HPDE6-E6E7 (cell line): ENCODE results near the gene DUSP3.
"Not testable (repeated sequence)": the region's sequence is repeated elsewhere in the genome, so short reads cannot be mapped to it uniquely, and the experiment has no call there.

ENCODE experiments used
- DNase-seq: peaks from one replicate; pipeline ENCODE4 v3.0.0; 2011; ENCODE audit warnings: missing footprints; ENCODE audit errors: extremely low spot score

DUSP3 gene

DNA sequence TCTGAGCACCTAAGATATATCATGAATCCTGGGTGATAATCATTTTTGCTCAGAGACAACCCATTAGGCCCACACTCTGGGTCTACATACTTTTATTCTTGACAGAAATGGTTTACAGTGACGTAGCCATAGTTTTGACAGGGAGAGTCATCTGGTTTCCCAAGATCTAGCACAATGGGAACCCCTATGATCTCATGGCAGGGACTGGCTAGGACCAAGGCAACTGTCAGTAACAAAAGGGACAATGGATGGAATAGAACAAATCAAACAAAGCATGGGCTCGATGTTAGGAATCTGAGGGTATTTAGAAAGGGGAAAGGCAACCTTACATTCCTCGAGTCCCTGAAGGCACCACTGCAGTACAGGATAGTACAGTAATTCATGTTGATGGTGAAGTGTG, 22.0 kb upstream of the DUSP3 start:
- no peak for DNase-seq

DNA sequence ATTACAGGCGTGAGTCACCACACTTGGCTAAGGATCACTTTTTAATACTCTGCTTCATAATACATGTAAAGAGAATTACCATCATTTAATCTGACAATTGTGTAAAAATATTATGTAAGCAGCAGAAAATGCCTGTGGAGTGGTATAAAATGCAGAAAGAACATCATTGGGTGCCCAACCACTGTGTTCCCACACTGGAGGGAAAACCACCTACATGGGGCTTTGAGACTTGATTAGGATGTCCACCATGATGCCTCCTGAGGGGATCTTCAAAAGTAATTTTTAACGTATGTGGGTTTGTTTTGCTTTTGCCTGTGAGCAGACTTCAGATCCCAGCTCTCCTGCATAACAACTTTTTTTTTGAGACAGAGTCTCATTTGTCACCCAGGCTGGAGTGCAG, 20.3 kb upstream of the DUSP3 start:
- DNase-seq = no peak

GRCh38 chr17:43798024-43798423, 19.2 kb upstream of the DUSP3 start:
- DNase-seq = not testable (repeated sequence)

DNA sequence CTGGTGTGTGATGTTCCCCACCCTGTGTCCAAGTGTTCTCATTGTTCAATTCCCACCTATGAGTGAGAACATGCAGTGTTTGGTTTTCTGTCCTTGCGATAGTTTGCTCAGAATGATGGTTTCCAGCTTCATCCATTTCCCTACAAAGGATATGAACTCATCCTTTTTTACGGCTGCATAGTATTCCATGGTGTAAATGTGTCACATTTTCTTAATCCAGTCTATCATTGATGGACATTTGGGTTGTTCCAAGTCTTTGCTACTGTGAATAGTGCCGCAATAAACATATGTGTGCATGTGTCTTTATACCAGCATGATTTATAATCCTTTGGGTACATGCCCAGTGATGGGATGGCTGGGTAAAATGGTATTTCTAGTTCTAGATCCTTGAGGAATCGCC, 13.9 kb upstream of the DUSP3 start:
- DNase-seq = not testable (repeated sequence)

GRCh38 chr17:43791589-43791988, 12.8 kb upstream of the DUSP3 start:
- DNase-seq = peak; percentile 52

DNA sequence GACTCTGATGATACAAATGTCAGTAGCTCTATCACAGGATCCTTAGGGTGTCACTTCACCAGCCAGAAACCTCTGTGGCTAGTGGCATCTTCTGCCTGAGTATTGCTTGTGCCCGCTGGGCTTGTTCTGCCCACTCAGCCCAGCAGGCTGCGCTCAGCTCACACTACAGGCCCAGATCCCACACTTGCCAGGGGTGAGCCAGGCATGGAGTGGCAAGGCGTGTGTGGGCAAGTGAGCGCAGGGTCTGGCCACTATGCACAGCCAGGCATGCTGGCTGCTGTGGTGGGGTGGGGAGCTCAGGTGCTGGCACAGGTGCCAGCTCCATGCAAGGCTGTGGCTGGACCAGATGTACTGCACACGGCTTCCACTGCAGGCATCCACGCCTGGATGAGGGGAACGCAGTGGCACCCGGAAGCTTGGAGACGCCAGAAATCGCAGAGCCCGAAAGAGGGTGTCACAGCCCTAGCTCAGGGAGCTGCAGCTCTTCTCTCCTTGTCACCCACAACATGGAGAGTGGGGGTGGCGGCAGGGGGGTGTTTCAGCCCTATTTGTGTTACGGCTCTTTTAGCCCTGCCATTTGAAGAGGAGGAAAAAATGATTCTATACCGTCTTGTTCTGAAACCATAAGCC, 11.6 kb upstream of the DUSP3 start:
- DNase-seq = no peak

- DNase-seq = no peak
These were observed 10.7 kb upstream of the DUSP3 start for GRCh38 chr17:43789482-43789881.

DNA sequence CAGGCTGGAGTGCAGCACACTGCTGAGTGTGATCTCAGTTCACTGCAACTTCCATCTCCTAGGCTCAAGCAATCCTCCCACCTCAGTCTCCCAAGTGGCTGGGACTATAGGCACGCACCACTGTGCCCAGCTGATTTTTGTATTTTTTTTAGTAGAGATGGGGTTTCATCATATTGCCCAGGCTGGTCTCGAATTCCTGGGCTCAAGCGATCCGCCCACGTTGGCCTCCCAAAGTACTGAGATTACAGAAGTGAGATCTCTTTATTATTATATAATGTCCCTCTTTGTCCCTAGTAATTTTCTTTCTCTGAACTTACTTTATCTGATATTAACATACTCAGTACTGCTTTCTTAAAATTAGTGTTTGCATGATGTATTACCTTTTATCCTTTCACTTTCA, 9.8 kb upstream of the DUSP3 start:
- no peak for DNase-seq

- DNase-seq = no peak
These were observed 9.0 kb upstream of the DUSP3 start for GRCh38 chr17:43787728-43788127.

DNA sequence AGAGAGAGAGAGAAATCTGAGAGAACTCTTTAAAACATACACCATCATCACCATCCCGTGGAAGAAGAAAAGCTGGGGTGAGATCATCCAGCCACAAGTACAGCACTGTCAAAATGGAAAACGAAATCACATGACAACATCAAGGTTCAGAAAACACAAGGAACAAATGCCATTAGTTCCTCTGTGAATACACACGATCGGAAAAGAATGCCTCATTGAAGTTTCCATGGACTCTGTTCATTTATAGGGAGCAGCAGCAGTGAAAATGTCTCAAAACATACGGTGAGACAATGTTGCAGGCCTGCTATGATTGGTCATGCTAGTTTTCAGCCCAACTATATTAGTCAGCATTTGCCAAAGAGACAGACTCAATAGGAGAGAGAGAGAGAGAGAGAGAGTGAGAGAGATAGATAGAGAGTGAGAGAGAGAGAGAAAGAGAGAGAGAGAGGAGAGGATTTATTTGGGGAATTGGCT, 5.9 kb upstream of the DUSP3 start:
- DNase-seq = no peak

DNA sequence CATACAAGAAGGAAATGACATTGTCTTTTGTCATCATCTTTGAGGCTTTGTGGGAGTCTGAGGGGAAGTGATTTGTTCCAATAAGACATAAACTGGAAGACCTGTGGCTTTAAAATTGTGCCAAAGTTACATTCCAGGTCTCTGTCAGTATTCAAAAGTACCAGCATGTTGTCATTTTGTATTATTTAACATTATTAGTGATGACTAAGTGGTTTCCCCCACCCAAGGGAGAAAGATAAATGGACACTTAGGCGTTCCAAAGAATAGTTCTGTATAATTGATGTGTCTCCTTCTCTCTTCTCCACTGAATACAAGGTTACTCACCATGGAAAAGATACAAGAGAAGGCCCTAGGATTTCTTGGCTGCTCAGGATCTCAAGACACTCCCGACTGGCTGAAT, 5.3 kb upstream of the DUSP3 start:
- DNase-seq = no peak

DNA sequence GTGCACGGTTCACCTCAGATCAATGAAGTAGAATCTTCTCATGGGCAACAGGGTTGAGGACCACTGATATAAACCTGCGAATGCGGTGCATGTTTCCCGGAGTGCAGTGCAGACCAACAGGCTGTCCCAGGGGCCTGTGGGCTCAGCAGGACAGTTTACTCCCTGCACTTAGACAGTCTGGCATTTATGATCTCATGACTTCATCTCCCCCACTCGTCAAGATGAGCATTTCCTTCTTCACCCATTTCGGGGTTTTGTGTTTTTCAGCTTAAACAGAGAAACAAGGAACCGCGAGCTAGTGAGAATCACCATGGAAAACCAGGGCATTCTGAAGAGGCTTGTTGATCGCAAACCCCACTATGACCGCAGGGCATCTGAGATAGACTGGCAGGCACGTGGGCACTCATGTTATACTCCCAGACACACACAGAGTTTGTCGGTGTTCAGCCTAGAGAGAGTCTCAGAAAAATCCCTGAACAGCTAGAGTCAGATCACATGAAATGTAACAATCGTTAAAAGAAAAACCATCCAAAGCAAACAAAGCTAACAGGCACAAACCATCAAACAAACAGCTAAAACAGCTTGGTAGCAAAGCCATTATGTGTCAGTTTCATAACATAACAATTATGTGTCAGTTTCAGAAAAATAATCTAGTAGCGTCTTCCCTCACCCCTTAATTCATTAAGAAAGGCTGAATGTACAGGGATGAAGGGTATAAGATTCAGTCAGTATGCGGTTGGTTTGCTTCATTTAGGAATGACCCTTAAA, 4.3 kb upstream of the DUSP3 start:
- DNase-seq = no peak

GRCh38 chr17:43780135-43780534, 1.4 kb upstream of the DUSP3 start, which contains the start of gene CFAP97D1:
Gene CFAP97D1, plus strand, starts transcription at chr17:43780435. Its CDS starts 28 bp downstream, at chr17:43780463.
- no peak for DNase-seq

GRCh38 chr17:43779145-43780125, 658 bp upstream of the DUSP3 start:
- DNase-seq = no peak

GRCh38 chr17:43774304-43775250, 4.2 kb downstream of the DUSP3 start:
- DNase-seq = no peak

DNA sequence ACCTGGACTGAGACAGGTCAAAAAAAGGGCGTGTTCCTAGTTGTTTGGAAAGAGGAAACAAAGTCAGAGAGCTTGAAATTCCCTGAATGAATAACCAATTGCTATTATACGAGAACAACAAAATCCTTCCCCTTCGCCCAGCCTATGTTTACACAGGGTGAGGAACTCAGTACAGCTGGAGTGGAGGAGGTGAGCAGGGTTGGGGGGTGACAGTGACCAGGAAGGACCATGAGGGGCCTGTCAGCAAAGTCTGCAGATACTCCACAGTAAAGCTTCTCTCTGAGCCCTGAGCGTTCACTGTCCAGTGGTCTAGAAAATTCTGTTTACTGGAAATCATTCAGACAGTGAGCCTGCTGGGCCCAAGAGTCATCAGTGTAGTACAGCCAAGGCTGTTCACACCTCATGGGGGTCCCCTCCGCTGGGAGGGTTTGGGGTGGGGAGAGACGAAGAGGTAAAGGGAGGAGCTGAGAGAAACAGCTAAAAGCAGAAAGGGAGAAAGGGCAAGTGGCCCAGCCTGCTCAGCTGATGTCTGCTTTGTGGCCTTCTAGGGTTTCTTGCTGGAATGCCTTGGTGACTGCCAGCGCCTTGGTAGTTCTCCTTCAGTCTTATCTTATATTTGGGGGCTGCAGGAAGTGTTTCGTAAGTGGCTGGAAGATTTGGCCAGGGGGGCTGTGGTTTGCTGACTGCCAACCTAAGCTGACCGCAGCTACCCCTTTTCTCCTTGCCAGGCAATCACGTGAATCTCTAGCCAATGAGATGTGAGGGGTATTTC, 5.7 kb downstream of the DUSP3 start:
- DNase-seq = no peak

DNA sequence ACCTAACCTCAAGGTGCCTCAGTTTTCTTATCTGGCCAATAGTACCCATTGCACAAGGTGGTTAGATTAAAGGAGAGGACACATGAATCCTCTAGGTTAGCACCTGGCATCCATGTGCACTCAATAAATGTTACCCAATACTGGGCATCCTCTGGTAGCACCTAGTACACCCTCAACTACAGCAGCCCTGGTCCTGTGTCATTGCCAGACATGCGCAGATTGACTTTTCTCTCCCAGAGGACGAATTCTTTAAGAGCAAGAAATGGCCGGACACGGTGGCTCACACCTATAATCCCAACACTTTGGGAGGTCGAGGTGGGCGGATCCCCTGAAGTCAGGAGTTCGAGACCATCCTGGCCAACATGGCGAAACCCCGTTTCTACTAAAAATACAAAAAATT, 7.3 kb downstream of the DUSP3 start:
- DNase-seq = no peak

GRCh38 chr17:43770957-43771356, 7.8 kb downstream of the DUSP3 start:
- DNase-seq = no peak

- no peak for DNase-seq
These were observed 8.9 kb downstream of the DUSP3 start for GRCh38 chr17:43769859-43770258.

GRCh38 chr17:43769426-43769825, 9.4 kb downstream of the DUSP3 start:
- DNase-seq = no peak
